ENCODE data around the gene CIB4. TPM values are rescaled to one million over a fixed set of nuclear protein-coding genes. Genes with fewer than 3 reads are reported as not detected.

CIB4 gene
- total RNA-seq, 1 donor from 2014 or later = not detected

GRCh38 chr2:26619096-26619495 is 22.1 kb downstream of the CIB4 start:
- Mint-ChIP-seq H3K27me3 (ENCODE audit: low read depth) (peaks cover 46% of the 10 kb centered on the region), H3K4me1 (peaks cover 11% of the 10 kb centered on the region), H3K9me3 (peaks cover 2% of the 10 kb centered on the region), H3K4me3 (no peak overlapping the region), H3K36me3 (ENCODE audit: low read depth) (no peaks in the 10 kb centered on the region), H3K27ac (ENCODE audit: unreplicated experiment) (no peak overlapping the region)
- no peak for DNase-seq (ENCODE audit: low read depth, low spot score)
- TF ChIP-seq, protein P1, sequence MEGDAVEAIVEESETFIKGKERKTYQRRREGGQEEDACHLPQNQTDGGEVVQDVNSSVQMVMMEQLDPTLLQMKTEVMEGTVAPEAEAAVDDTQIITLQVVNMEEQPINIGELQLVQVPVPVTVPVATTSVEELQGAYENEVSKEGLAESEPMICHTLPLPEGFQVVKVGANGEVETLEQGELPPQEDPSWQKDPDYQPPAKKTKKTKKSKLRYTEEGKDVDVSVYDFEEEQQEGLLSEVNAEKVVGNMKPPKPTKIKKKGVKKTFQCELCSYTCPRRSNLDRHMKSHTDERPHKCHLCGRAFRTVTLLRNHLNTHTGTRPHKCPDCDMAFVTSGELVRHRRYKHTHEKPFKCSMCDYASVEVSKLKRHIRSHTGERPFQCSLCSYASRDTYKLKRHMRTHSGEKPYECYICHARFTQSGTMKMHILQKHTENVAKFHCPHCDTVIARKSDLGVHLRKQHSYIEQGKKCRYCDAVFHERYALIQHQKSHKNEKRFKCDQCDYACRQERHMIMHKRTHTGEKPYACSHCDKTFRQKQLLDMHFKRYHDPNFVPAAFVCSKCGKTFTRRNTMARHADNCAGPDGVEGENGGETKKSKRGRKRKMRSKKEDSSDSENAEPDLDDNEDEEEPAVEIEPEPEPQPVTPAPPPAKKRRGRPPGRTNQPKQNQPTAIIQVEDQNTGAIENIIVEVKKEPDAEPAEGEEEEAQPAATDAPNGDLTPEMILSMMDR (conservative IDR thresholded peaks at IDR 0.05) = no peak

DNA sequence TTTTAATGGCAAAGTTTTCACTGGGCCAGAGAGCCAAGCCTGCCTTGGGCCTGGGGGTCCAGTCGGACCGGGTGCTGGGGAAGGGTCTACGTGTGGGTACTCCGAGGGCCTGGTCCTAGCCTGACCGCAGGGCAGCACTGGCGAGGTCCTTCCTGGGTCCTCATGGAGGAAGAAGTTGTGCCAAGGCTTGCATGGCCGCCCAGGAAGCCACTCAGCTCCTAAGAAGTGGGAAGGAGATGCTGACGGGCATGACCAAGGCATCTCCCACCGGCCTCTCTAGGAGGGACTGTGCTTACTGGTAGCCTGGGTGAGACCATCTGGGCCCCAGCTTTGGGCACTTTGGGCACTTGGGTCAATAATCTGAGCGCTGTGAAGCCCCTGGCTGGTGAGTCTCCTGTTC is 22.6 kb downstream of the CIB4 start:
- Mint-ChIP-seq H3K4me1 (peaks cover 11% of the 10 kb centered on the region), H3K27ac (ENCODE audit: unreplicated experiment) (no peak overlapping the region), H3K36me3 (ENCODE audit: low read depth) (no peaks in the 10 kb centered on the region), H3K27me3 (ENCODE audit: low read depth) (peaks cover 46% of the 10 kb centered on the region), H3K9me3 (peaks cover 2% of the 10 kb centered on the region), H3K4me3 (no peak overlapping the region)
- TF ChIP-seq, protein P1 (conservative IDR thresholded peaks at IDR 0.05) = no peak
- no peak for DNase-seq (ENCODE audit: low read depth, low spot score)

- H3K36me3 Mint-ChIP-seq (ENCODE audit: low read depth) = no peaks in the 10 kb centered on the region
- H3K27me3 Mint-ChIP-seq (ENCODE audit: low read depth) = peaks cover 46% of the 10 kb centered on the region
- H3K4me3 Mint-ChIP-seq = no peak overlapping the region
- no peak for DNase-seq (ENCODE audit: low read depth, low spot score)
- no peak overlapping the region for H3K27ac Mint-ChIP-seq (ENCODE audit: unreplicated experiment)
- TF ChIP-seq, protein P1 (conservative IDR thresholded peaks at IDR 0.05) = no peak
- peaks cover 11% of the 10 kb centered on the region for H3K4me1 Mint-ChIP-seq
- peaks cover 2% of the 10 kb centered on the region for H3K9me3 Mint-ChIP-seq
Measured at GRCh38 chr2:26617588-26618083, 23.5 kb downstream of the CIB4 start.

- no peak for DNase-seq (ENCODE audit: low read depth, low spot score)
- no peak overlapping the region for H3K4me3 Mint-ChIP-seq
- no peak overlapping the region for H3K27ac Mint-ChIP-seq (ENCODE audit: unreplicated experiment)
- peaks cover 11% of the 10 kb centered on the region for H3K4me1 Mint-ChIP-seq
- peaks cover 46% of the 10 kb centered on the region for H3K27me3 Mint-ChIP-seq (ENCODE audit: low read depth)
- H3K36me3 Mint-ChIP-seq (ENCODE audit: low read depth) = no peaks in the 10 kb centered on the region
- peaks cover 2% of the 10 kb centered on the region for H3K9me3 Mint-ChIP-seq
- TF ChIP-seq, protein P1 (conservative IDR thresholded peaks at IDR 0.05) = no peak
Measured at GRCh38 chr2:26616706-26617587, 24.2 kb downstream of the CIB4 start.

GRCh38 chr2:26615860-26616705 is 25.1 kb downstream of the CIB4 start:
- DNase-seq (ENCODE audit: low read depth, low spot score) = no peak
- Mint-ChIP-seq H3K27me3 (ENCODE audit: low read depth) (peaks cover 38% of the 10 kb centered on the region), H3K36me3 (ENCODE audit: low read depth) (no peaks in the 10 kb centered on the region), H3K27ac (ENCODE audit: unreplicated experiment) (no peak overlapping the region), H3K9me3 (no peaks in the 10 kb centered on the region), H3K4me1 (peaks cover 11% of the 10 kb centered on the region), H3K4me3 (no peak overlapping the region)
- TF ChIP-seq, protein P1 (conservative IDR thresholded peaks at IDR 0.05) = no peak

All from neural crest cell (in vitro differentiated cells).